Upper lobe of left lung (tissue), 4 donors: ENCODE measurements around the gene SLC35A3.

ENCODE experiments used
- EP300 ChIP-seq, 4 donors: sonication (generic); formaldehyde crosslinking; IDR thresholded peaks; one replicate each; pipeline ENCODE4 v1.5.1; 2017; ENCODE audit warnings: antibody characterized with exemption in 4 of 4, control low read depth in 2 of 4
- POLR2A ChIP-seq, 4 donors: fragments of 450-650 bp; IDR thresholded peaks; one replicate each; pipeline ENCODE4 v1.5.1; 2016 to 2017; ENCODE audit warnings: antibody characterized with exemption in 4 of 4, mild to moderate bottlenecking in 2 of 4
- POLR2AphosphoS5 ChIP-seq, 2 donors: sonication (generic); formaldehyde crosslinking; IDR thresholded peaks; one replicate each; pipeline ENCODE4 v1.5.1; 2017; ENCODE audit warnings: antibody characterized with exemption in 2 of 2
- TF ChIP-seq, protein P1 (sequence below), 6 experiments: fragments of 450-650 bp in 4 of 6; fragments of 200-600 bp in 2 of 6; sonication (generic) in 2 of 6; IDR thresholded peaks; one replicate each; pipeline ENCODE4 v1.5.1; 2016 to 2019; ENCODE audit warnings: antibody characterized with exemption in 6 of 6

DNA sequence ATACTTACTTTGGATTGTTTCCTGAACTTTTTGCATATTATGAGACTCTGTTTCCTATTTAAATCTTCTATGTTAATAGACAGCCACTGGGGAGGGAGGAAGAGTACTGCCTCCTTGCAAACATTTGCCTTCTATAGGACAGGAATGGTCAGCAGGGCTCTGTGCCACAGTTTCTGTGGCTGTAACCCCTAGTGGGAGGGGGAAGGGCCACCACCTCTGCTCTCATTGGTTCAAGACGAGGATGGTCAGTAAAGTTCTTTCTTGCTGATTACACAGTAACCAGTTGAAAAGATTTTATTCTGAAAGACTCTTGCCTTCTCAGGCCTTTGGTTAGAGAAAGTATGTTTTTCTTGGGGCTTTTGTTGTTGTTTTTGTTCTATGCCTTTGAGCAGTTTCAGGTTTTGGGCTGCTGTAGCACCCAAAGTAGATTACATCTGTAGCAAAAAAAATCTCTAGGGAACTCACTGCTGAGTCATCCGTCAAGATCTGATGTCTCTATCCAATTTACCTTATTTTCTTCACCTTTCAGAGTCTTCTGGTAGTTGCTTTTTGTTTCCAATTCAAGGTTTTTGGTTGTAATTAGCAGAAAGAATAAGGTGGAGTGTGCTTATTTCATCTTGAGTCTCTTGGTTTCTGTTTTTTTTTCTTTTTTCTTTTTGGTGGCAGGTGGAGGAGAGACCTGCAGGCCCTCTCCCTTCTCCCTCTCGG, 23.1 kb downstream of the SLC35A3 start:
- TF ChIP-seq, protein P1, sequence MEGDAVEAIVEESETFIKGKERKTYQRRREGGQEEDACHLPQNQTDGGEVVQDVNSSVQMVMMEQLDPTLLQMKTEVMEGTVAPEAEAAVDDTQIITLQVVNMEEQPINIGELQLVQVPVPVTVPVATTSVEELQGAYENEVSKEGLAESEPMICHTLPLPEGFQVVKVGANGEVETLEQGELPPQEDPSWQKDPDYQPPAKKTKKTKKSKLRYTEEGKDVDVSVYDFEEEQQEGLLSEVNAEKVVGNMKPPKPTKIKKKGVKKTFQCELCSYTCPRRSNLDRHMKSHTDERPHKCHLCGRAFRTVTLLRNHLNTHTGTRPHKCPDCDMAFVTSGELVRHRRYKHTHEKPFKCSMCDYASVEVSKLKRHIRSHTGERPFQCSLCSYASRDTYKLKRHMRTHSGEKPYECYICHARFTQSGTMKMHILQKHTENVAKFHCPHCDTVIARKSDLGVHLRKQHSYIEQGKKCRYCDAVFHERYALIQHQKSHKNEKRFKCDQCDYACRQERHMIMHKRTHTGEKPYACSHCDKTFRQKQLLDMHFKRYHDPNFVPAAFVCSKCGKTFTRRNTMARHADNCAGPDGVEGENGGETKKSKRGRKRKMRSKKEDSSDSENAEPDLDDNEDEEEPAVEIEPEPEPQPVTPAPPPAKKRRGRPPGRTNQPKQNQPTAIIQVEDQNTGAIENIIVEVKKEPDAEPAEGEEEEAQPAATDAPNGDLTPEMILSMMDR (IDR thresholded peaks at IDR 0.05), result no peak
- TF ChIP-seq POLR2A (IDR thresholded peaks at IDR 0.05) (no peak), EP300 (IDR thresholded peaks at IDR 0.05) (no peak), POLR2AphosphoS5 (IDR thresholded peaks at IDR 0.05) (no peak)
